HG03045 (cell line): ENCODE results near the gene PRR36.
"Not testable (repeated sequence)": the region's sequence is repeated elsewhere in the genome, so short reads cannot be mapped to it uniquely, and the experiment has no call there.

ENCODE experiments used
- ATAC-seq: cut with Tn5 transposase; IDR thresholded peaks from one replicate; pipeline ENCODE4 v1.9.1; 2021; ENCODE audit warnings: mild to moderate bottlenecking, moderate library complexity; ENCODE audit not compliant: unreplicated experiment

The PRR36 gene

DNA sequence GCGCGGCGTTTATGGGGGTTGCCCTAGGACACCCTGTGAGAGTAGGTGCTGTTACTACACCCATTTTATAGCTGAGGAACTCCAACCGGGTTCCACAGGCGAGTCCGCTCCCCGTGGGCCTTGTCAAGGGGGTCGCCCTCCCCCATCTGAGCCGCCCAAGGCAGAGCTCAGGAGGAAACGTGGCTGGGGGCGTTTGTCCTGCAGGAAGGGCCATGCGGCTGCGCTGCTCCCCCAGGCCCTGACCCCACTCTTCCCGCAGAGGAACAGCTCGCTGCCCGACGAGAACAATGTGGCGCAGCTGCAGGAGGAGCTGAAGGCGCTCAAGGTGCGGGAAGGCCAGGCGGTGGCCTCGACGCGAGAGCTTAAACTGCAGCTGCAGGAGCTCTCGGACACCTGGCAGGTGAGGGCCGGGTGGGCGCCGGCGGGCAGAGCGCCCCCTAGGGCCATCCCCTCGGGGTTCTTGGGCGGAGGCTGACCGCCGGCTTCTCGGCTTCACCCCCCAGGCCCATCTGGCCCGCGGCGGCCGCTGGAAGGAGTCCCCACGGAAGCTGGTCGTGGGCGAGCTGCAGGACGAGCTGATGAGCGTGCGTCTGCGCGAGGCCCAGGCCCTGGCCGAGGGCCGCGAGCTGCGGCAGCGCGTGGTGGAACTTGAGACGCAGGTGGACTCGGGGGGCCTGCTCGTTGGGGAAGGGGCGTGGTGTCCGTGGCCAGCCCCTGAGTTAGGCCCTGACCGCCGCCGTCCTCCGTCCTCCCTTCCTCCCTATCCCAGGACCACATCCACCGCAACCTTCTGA lies 12.4 kb downstream of the PRR36 start:
- no peak for ATAC-seq

DNA sequence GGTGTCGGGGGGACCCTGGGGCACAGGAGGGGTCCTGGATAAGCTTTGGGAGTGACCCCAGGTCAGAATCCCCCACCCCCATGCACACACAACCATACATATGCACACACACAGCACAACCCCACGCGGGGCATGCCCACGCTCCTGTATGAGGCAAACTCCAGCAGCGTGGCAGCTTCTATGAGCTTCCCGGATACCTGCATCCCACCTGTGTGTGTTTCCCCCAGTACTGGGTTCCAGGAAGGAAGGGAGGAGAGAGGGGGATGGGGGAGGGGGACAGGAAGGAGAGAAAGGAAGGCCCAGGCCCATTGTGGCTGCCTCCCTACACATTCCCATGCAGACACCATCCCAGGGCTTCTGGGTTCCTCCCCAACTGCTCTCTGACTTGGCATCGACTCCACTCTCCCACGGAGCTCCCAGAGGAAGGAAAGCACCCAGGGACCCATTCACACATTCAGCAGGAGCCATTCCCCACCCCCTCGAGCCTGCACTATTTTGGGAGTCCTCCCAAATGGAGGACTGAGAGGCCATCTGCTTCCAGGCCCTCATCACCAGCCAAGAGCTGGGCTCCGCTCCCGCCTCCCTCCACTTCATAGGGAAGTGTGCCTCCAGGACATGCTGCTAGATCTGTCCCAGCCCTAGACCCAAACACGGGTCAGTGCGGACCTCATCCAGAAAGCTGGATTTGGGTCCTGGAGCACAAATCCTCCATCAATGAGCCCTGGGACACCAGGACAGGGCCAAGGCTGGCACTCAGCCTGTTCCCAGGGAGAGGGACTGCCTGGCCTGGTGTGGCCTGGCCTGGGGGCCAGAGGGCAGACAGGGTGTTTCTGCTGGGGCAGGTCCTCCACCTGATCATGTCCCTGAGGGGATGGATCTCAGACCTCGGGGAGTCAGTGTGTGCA lies 13.2 kb downstream of the PRR36 start:
- no peak for ATAC-seq

DNA sequence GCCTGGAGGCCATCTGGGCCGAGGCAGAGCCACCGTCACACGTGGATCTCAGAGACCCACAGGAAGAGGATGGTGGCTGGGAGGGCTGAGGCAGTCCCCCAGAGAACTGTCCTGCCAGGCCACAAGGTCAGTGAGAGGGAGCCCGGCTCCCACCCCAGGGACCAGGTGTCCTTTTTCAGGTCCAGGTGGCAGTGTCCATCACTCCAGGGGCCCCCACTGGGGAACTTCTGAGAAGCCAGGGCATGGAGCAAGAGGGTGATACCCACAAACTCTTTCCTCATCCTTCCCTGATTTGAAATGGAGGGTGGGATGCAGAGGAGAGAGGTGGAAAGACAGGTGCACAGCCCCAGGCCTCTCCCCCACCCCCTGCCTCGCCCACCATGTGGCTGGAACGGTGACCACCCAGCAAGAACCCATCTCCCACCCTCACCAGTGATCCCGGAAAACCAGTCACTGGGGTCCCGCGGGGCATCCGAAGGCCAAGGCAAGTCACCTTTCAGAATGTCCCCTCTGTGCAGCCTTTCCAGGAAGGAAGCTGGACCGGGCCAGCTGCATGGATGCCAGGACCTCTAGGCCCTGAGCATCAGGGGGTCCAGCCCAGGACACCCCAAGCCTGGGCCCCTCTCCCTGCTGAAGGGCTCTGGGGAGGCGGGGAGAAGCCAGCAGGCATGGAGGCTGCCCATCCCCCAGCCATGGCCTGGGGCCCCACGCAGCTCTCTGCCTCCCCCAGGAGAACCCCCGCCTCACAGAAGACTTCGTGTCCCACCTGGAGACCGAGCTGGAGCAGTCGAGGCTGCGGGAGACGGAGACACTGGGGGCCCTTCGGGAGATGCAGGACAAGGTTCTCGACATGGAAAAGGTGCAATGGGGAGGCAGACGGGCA lies 14.1 kb downstream of the PRR36 start:
- no peak for ATAC-seq

DNA sequence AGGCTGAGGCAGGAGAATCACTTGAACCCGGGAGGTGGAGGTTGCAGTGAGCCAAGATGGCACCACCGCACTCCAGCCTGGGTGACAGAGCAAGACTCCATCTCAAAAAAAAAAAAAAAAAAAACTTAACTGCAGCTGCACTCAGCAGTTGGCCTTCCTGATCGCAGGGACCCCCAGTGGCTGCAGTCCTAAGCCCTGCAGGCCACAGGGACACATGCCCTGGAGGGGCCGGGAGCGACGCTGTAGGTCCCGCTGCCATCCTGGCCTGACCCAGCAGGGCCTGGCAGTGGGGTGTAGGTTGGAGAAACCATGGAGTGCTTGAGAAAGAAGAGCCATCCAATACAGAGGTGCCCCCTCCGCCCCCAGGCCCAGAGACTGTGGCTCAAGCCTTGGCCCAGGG lies 15.1 kb downstream of the PRR36 start:
- ATAC-seq = not testable (repeated sequence)

DNA sequence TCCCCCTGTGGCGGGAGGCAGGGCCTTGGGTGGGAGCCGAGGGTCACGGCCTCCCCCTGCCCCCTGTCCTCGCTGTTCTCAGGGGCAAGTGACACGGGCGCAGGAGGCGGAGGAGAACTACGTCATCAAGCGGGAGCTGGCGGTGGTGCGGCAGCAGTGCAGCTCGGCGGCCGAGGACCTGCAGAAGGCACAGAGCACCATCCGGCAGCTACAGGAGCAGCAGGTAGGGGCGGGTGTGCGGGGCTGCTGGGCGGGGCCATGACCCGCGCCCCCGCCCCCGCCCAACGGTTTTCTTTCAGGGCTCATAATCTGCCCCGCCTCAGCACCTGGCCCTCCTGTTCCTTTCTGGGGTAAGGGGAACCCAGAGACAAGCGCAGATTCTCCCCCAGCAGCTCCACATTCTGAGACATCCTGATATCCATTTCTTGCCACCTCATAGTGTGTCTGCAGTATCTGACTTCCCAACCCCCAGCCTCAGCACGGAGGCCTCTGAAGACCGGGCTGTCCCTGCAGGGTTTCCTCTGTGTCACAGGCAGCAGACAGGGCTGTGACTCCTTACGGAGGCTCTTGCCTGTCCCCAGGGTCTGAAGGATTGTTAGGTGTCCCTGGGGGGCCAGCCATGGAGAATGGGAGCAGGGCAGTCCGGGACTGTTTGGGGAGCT lies 15.9 kb downstream of the PRR36 start:
- ATAC-seq = no peak

DNA sequence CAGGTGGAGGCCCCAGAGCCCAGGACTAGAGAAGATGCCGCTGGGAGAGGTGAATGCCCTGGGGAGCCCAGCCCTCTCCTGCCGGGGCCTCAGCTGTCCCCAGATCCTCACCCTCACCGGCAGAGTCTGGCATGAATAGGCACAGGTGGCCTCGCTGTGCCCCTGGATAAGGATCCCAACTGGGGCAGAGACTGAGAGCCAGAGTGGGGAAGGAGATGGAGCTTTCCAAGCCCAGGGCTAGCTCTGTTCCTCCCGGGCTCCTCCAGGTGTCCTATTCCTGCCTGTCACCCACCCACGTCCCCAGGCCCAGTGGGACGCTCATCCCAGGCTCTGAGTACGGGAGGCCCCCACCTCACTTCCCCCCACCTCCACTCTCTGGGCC lies 16.5 kb downstream of the PRR36 start:
- ATAC-seq = no peak

DNA sequence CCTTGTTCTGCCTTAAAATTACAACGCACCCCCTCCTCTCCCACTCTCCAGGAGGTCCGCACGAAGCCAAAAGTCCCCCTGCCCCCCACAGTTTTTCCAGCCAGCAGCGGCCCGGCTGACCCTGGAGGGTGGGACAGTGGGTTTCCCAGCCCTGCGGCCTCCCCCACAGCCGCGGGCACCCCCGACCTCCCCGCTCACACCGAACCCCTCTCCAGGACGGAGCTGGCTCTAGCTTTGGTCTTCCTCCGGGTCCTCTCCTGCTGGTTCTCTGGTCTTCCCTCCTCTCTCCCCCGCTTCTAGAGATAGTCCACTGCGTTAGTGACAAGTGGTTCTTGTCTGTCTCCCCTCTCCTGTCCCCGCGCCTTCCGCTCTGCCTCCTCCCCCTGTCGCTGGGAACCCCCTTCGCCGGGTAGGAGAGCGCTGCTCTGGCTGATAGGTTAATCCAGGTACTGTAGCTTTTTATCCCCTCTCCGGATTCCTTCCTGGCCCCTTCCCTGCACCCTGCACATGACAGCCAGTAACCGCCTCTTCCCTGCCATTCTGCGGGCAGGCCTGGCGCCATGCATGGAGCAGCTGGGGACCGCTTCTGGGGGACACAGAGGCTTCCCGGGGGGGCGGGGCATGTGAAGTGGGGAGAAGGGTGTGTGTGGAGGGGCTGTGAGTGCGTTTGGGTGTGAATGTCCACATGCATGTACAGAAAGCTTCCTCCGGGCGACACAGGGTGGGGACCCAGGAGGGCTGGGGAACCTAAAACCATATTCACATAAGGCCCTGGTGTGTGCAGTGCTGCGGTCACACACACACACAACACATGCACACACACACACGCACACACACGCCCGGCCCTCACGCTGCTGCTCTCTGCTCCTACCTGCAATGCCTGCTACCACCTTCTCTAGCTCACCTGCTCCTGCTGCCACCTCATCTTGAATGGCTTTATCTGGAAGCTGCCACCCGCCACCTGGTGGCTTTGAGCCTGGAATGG lies 17.2 kb downstream of the PRR36 start:
- ATAC-seq = no peak

DNA sequence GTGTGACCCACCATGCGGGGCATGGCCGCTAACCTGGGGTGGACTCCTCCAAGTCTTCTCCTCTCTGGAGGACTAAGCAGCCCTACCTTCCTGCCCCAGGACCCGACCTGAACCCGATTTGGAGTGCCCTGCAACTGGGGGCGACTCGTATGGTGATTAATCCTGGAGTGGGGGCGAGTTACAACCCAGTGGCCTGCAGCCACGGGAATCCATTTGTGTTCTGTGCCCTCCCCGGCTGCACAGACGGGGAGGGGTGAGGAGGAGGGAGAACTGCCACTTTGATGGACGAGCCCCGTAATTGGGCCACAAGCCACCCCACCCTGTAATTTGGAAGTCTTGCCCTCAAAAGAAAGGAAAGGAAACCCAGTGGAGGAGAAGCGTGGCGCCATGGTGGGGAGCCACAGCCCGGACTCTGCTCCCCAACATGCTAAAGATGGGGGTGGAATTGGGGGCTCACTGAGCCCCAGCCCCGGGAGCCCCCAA lies 18.0 kb downstream of the PRR36 start:
- no peak for ATAC-seq

DNA sequence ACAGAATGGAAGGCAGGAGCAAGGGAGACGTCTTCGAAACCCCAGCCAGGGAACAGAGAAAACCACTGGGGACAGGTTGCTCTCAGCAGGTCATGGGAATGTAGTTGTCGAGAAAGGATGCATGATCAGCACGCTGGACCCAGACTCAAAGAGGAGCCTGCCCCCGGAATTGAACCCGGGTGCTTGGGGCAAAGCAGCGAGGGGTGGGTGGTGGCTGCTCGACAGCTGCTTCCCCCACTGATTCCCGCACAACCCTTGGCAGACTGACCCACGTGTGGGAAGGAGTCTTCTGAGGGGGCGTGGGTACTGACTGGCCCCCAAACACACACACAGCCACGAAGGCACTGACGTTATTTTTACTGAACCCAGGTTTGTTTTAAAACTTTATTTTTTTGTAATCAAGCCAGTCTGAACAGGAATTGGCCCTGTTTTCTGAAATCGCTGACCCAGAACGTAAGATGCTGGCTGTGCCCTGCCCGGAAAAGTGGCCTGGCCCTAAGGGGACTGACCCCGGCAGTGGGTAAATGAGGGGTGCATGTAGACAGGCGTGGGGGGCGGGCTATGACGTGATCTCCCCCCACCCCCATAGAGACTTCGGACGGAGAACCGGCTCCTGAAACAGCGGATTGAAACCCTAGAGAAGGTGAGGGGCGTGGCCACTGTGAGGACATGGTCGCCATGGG lies 18.6 kb downstream of the PRR36 start:
- no peak for ATAC-seq

DNA sequence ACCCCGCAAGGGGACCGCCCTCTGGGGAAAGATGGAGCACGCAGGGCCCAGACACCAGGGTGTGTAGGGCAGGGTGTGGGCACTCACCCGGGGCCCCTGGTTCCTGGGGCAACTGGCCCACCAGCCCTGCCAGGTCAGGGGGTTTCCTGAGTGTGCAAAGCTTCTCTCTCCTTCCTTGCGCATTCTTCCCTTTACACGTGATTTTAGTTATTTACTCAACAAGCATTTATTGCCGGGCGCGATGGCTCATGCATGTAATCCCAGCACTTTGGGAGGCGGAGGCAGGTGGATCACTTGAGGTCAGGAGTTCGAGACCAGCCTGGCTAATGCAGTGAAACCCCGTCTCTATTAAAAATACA lies 20.4 kb downstream of the PRR36 start:
- ATAC-seq = no peak

DNA sequence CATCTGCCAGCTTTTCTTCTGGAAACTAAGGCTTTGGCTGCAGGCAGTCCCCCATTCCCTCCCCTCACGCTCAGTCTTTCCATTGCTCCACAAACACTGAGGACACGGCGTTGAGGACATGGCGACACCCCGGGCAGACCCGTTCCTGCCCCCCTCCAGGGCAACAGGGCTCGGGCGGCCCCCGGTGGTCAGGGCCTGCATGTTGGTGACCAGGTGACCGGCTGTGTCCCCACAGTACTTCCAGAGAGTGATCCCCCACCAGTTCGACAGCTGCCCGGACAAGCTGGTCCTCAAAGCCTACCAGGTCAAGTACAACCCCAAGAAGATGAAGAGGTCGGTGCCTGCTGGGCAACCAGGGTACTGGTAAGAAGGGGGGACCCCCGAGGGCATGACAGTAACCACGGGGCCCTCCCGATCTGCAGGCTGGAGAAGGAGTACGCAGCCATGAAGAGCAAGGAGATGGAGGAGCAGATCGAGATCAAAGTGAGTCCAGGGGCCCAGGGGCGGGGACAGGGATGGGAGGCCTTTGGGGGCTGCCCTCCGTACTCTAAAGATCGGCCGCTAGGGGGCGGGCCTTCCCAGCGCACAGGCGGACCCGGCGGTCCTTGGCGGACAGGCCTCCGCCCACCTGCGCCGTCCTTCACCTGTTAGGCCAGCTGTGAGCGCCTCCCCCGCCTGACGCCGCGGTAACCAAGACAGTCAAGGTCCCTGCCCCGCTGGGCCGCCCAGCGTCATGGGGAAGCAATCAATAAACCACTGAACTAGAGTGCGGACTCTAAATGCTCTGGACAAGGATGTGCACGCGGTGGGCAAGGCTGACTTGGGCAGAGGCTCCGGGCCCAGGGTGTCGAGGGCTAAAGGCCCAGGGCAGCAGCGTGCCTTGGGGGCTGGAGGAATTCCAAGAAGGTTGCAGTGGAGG lies 21.1 kb downstream of the PRR36 start:
- ATAC-seq = no peak

DNA sequence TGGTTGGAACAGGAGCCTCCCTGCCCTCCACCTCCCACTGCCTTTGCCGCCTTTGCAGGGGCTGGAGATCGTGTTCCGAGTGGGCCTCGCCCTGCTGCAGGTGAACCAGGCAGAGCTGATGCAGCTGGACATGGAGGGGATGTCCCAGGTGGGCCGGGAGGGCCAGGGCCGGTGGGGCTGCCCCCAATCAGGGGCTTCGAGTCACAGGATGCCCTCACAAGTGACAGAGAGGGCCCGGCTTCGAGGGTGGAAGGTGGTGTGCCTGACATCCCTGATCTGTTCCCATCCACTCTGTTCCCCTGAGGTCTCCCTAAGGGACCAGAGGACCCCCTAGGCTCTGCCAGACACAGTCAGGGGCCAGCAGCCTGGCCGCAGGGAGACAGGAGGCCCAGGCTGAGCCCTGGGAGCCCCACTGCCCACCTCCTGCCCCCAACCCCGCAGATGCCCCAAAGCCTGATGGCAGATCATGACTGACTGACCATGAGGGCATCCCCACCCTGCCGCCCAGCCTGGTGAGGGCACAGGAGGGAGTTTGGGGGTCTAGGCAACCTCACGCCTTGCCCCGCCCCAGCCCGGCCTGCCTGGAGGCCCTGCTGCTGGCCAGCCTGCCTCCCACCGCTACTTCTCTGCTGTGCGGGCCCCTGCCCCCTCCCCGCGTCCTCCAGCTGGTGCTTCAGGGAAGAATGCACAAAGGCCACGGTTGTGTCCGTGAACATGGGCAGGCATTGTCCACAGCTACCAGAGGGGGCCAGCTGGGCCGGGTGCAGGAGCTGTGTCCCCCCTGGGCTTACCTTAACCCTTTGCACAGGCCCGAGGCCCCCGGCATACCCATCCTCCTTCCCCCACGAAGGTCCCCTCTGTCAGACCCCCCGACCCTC lies 22.3 kb downstream of the PRR36 start:
- ATAC-seq = no peak

DNA sequence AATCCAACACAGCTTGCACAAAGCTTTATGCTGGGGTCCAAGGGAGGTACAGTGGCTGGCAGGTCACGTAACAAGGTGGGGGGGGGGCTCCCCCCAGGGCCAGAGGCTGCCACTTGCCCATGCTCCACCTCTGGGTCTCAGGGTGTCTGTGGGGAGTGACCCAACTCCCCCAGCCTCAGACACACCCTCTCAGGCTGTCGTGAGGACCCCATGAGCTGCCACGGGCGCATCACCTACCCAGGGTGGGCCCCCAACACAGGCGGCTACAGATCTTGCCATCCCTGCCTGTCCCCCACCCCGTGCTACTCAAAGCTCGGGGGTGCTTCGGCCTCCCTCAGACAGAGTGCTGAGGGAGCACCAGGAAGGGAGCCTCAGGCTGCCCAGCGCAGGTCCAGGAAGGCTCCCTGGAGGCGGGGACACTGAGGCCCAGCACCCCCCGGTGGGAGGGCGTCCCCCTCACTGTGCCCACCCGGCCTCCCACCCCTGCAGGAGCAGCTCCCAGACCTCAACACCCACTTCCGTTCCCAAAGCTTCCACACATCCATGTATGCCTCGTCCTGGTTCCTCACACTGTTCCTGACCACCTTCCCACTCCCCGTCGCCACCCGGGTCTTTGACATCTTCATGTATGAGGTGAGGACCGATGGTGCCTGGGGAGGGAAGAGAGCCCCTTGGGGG lies 23.1 kb downstream of the PRR36 start:
- ATAC-seq = no peak

DNA sequence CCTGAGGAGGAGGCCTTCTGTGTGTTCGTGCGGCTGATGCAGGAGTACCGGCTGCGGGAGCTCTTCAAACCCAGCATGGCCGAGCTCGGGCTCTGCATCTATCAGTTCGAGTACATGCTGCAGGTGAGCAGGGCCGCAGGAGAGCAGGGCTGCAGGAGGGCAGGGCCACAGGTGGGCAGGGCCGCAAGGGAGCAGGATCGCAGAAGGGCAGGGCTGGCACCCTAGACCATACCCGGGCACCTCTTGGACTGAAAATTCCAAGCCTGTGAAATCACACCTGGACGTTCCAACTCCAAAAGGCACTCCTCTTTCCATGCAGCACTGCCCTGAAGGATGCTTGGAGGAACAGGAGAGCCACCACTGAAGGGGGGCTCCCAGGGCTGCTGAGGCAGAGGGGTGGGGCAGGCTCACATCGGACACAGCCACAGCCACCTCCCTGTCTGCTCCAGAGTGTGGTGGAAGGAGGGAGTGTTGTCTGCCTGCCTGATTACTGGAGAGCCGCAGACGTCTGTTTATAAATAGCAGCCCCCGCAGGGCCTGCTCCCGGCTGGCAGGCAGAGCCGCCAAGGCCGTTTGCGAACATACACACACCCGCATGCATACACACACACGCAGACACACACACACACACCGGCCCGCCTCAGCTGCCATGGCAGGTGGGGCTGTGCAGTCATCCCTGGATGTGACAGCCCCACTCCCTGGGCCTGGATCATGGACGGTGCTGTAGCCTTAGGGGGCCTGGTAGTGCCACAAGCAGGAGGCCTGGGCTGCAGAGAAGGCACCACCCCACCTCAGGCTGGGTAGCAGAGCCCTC lies 24.0 kb downstream of the PRR36 start:
- no peak for ATAC-seq

DNA sequence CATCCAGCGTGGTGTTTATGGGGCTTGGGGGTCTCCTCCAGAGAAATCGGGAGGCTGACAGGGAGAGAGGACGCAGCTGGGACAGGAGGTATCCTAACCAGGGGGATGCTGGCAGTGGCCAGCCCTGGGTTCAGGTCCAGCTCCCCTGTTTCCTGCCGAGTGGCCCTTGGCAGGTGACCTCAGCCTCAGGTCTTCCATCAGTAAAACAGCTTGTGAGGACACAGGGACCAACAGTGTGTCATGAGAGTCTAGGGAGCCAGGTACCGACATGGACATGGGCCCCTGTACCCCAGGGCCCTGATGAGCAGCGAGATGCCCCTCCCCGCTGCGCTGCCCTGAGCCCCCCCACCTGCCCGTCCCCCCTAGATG lies 24.6 kb downstream of the PRR36 start:
- ATAC-seq = no peak
